Measurements from ENCODE around the gene GPR3.
"Not testable (repeated sequence)": the region's sequence is repeated elsewhere in the genome, so short reads cannot be mapped to it uniquely, and the experiment has no call there.

GPR3 gene

GRCh38 chr1:27431601-27431940 lies 39.1 kb downstream of the GPR3 start:
- Histone ChIP-seq H3K9me3 (ENCODE audit: insufficient read depth, low read length, severe bottlenecking) (no peaks in the 10 kb centered on the region), H3K4me1 (ENCODE audit: insufficient read depth, low read length) (peaks cover 12% of the 10 kb centered on the region), H3K79me2 (ENCODE audit: insufficient read depth, low read length) (peaks cover 82% of the 10 kb centered on the region), H3K27ac (ENCODE audit: low read length) (no peak overlapping the region), H2AFZ (ENCODE audit: low read depth, low read length) (no peak overlapping the region), H3K36me3 (ENCODE audit: insufficient read depth, low read length) (peaks cover 32% of the 10 kb centered on the region), H3K9ac (ENCODE audit: low read depth, low read length) (no peak overlapping the region), H3K4me3 (ENCODE audit: low read depth in 1 of 2, low read length in 2 of 2) (no peak overlapping the region), H3K4me2 (ENCODE audit: insufficient read depth, low read length) (no peak overlapping the region), H4K20me1 (ENCODE audit: insufficient read depth, low read length) (peaks cover 32% of the 10 kb centered on the region; the same call in 1 of the 2 replicates), H3K27me3 (ENCODE audit: insufficient read depth, low read length, poor library complexity) (no peaks in the 10 kb centered on the region)
- DNase-seq (no peak), ATAC-seq (ENCODE audit: insufficient read depth, low read depth) (no peak)
- TF ChIP-seq, protein P1, sequence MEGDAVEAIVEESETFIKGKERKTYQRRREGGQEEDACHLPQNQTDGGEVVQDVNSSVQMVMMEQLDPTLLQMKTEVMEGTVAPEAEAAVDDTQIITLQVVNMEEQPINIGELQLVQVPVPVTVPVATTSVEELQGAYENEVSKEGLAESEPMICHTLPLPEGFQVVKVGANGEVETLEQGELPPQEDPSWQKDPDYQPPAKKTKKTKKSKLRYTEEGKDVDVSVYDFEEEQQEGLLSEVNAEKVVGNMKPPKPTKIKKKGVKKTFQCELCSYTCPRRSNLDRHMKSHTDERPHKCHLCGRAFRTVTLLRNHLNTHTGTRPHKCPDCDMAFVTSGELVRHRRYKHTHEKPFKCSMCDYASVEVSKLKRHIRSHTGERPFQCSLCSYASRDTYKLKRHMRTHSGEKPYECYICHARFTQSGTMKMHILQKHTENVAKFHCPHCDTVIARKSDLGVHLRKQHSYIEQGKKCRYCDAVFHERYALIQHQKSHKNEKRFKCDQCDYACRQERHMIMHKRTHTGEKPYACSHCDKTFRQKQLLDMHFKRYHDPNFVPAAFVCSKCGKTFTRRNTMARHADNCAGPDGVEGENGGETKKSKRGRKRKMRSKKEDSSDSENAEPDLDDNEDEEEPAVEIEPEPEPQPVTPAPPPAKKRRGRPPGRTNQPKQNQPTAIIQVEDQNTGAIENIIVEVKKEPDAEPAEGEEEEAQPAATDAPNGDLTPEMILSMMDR (IDR thresholded peaks at IDR 0.05; ENCODE audit: borderline replicate concordance, extremely low read depth, low read length, poor library complexity, severe bottlenecking), result no peak
- TF ChIP-seq EZH2 (IDR thresholded peaks at IDR 0.05; ENCODE audit: borderline replicate concordance, low read depth, low read length, severe bottlenecking), result no peak

GRCh38 chr1:27432725-27433124 lies 40.3 kb downstream of the GPR3 start:
- H3K36me3 ChIP-seq (ENCODE audit: insufficient read depth, low read length), result peaks cover 20% of the 10 kb centered on the region
- not testable (repeated sequence) for ATAC-seq (ENCODE audit: insufficient read depth, low read depth); H3K27ac ChIP-seq (ENCODE audit: low read length); H3K9ac ChIP-seq (ENCODE audit: low read depth, low read length); H3K27me3 ChIP-seq (ENCODE audit: insufficient read depth, low read length, poor library complexity); H3K9me3 ChIP-seq (ENCODE audit: insufficient read depth, low read length, severe bottlenecking); DNase-seq; H3K4me2 ChIP-seq (ENCODE audit: insufficient read depth, low read length); H3K4me3 ChIP-seq (ENCODE audit: low read depth in 1 of 2, low read length in 2 of 2); H2AFZ ChIP-seq (ENCODE audit: low read depth, low read length)
- peaks cover 21% of the 10 kb centered on the region for H3K4me1 ChIP-seq (ENCODE audit: insufficient read depth, low read length)
- peaks cover 90% of the 10 kb centered on the region for H3K79me2 ChIP-seq (ENCODE audit: insufficient read depth, low read length)
- H4K20me1 ChIP-seq (ENCODE audit: insufficient read depth, low read length), result peaks cover 32% of the 10 kb centered on the region; the same call in 1 of the 2 replicates

GRCh38 chr1:27433706-27434105 lies 41.3 kb downstream of the GPR3 start:
- H3K4me1 ChIP-seq (ENCODE audit: insufficient read depth, low read length), result peaks cover 21% of the 10 kb centered on the region
- H3K4me3 ChIP-seq (ENCODE audit: low read depth in 1 of 2, low read length in 2 of 2), result no peak overlapping the region
- no peaks in the 10 kb centered on the region for H3K27me3 ChIP-seq (ENCODE audit: insufficient read depth, low read length, poor library complexity)
- H3K27ac ChIP-seq (ENCODE audit: low read length), result no peak overlapping the region
- no peak overlapping the region for H3K4me2 ChIP-seq (ENCODE audit: insufficient read depth, low read length)
- H4K20me1 ChIP-seq (ENCODE audit: insufficient read depth, low read length), result peaks cover 41% of the 10 kb centered on the region; the same call in 1 of the 2 replicates
- H2AFZ ChIP-seq (ENCODE audit: low read depth, low read length), result no peak overlapping the region
- DNase-seq (no peak), ATAC-seq (ENCODE audit: insufficient read depth, low read depth) (no peak)
- TF ChIP-seq, protein P1 (IDR thresholded peaks at IDR 0.05; ENCODE audit: borderline replicate concordance, extremely low read depth, low read length, poor library complexity, severe bottlenecking), result no peak
- no peak for TF ChIP-seq EZH2 (IDR thresholded peaks at IDR 0.05; ENCODE audit: borderline replicate concordance, low read depth, low read length, severe bottlenecking)
- no peaks in the 10 kb centered on the region for H3K9me3 ChIP-seq (ENCODE audit: insufficient read depth, low read length, severe bottlenecking)
- peaks cover 92% of the 10 kb centered on the region for H3K79me2 ChIP-seq (ENCODE audit: insufficient read depth, low read length)
- peaks cover 10% of the 10 kb centered on the region for H3K36me3 ChIP-seq (ENCODE audit: insufficient read depth, low read length)
- H3K9ac ChIP-seq (ENCODE audit: low read depth, low read length), result no peak overlapping the region

DNA sequence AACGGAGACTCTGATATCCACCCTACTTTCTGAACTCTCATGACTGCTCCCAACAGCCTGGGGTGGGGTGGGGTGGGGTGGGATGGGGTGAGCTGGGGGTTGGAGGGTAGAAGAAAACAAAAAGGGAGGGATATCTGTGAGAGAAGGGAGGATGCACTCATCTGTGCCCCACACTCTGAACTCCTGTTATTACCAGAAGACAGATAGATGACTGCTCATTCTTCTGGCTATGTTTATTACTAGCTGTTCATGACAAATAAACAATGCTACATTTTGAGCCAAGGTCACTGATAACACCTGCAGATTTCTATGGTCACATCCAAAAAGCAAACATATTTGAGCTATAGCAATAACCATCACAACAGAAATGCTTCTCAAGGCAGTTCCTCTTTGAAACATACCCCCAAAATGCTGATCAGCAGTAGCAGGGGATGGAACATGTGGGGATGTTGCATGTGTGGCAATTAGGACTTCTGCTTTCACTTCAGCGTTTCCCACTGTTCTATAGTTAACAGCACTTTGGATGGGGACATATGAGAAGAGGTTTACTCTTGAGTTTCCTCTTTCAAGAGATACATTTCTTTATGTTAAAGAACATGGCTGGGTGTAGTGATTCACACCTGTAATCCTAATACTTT lies 43.3 kb downstream of the GPR3 start:
- H2AFZ ChIP-seq (ENCODE audit: low read depth, low read length), result no peak overlapping the region
- H3K4me3 ChIP-seq (ENCODE audit: low read depth in 1 of 2, low read length in 2 of 2), result no peak overlapping the region
- no peak for TF ChIP-seq EZH2 (IDR thresholded peaks at IDR 0.05; ENCODE audit: borderline replicate concordance, low read depth, low read length, severe bottlenecking)
- TF ChIP-seq, protein P1 (IDR thresholded peaks at IDR 0.05; ENCODE audit: borderline replicate concordance, extremely low read depth, low read length, poor library complexity, severe bottlenecking), result no peak
- H3K9me3 ChIP-seq (ENCODE audit: insufficient read depth, low read length, severe bottlenecking), result no peaks in the 10 kb centered on the region
- ATAC-seq (ENCODE audit: insufficient read depth, low read depth) (no peak), DNase-seq (no peak)
- H3K9ac ChIP-seq (ENCODE audit: low read depth, low read length), result no peak overlapping the region
- no peaks in the 10 kb centered on the region for H3K27me3 ChIP-seq (ENCODE audit: insufficient read depth, low read length, poor library complexity)
- peak overlapping the region; percentile 22; the same call in 1 of the 2 replicates for H3K27ac ChIP-seq (ENCODE audit: low read length)
- peaks cover 39% of the 10 kb centered on the region; the same call in 1 of the 2 replicates for H4K20me1 ChIP-seq (ENCODE audit: insufficient read depth, low read length)
- H3K79me2 ChIP-seq (ENCODE audit: insufficient read depth, low read length), result peaks cover 95% of the 10 kb centered on the region
- no peak overlapping the region for H3K4me2 ChIP-seq (ENCODE audit: insufficient read depth, low read length)
- peaks cover 21% of the 10 kb centered on the region for H3K4me1 ChIP-seq (ENCODE audit: insufficient read depth, low read length)
- peaks cover 5% of the 10 kb centered on the region; the same call in 1 of the 2 replicates for H3K36me3 ChIP-seq (ENCODE audit: insufficient read depth, low read length)
